ENCODE data around the gene KRTAP19-7. TPM values are rescaled to one million over a fixed set of nuclear protein-coding genes. Genes with fewer than 3 reads are reported as not detected.

The KRTAP19-7 gene
- total and polyA plus RNA-seq, 2 of the 4 experiments (the other 2 are of a cell fraction): not detected

Small RNA genes within 50 kb of the gene (microRNA-seq; reads per million reads assigned to microRNA genes)
- not detected for gene AP000567.1 (ENCODE audit: insufficient read depth, insufficient read length)
- not detected for gene KRTAP19-10P (ENCODE audit: insufficient read depth, insufficient read length)
- not detected for gene KRTAP19-11P (ENCODE audit: insufficient read depth, insufficient read length)
- gene KRTAP22-1 (ENCODE audit: insufficient read depth, insufficient read length): not detected
- not detected for gene KRTAP22-2 (ENCODE audit: insufficient read depth, insufficient read length)

Small RNA genes within 50 kb of the gene (small RNA-seq; reads per million reads assigned to genes)
- gene AP000567.1 (0 reads per million in 5 experiments), gene KRTAP19-10P (0 reads per million in 5 experiments), gene KRTAP19-11P (0 reads per million in 5 experiments), gene KRTAP22-1 (0 reads per million in 5 experiments), gene KRTAP22-2 (0 reads per million in 5 experiments)

Other genes with a start within 250 kb of the KRTAP19-7 start
- not detected in 2 replicates for gene KRTAP26-1, start 241.0 kb downstream of the KRTAP19-7 start, total RNA-seq (2012; rRNA removed)
- gene KRTAP26-1, start 241.0 kb downstream of the KRTAP19-7 start, polyA plus RNA-seq (2012; rRNA removed): not detected in 2 replicates
- not detected in 2 replicates for gene KRTAP27-1, start 223.6 kb downstream of the KRTAP19-7 start, total RNA-seq (2012; rRNA removed)
- not detected in 2 replicates for gene KRTAP27-1, start 223.6 kb downstream of the KRTAP19-7 start, polyA plus RNA-seq (2012; rRNA removed)
- gene KRTAP23-1, start 212.7 kb downstream of the KRTAP19-7 start, total RNA-seq (2012; rRNA removed): not detected in 2 replicates
- gene KRTAP23-1, start 212.7 kb downstream of the KRTAP19-7 start, polyA plus RNA-seq (2012; rRNA removed): not detected in 2 replicates
- not detected in 2 replicates for gene KRTAP13-2, start 189.0 kb downstream of the KRTAP19-7 start, total RNA-seq (2012; rRNA removed)
- not detected in 2 replicates for gene KRTAP13-2, start 189.0 kb downstream of the KRTAP19-7 start, polyA plus RNA-seq (2012; rRNA removed)
- not detected in 2 replicates for gene KRTAP13-1, start 165.3 kb downstream of the KRTAP19-7 start, total RNA-seq (2012; rRNA removed)
- gene KRTAP13-1, start 165.3 kb downstream of the KRTAP19-7 start, polyA plus RNA-seq (2012; rRNA removed): not detected in 2 replicates
- not detected in 2 replicates for gene KRTAP13-3, start 135.4 kb downstream of the KRTAP19-7 start, total RNA-seq (2012; rRNA removed)
- gene KRTAP13-3, start 135.4 kb downstream of the KRTAP19-7 start, polyA plus RNA-seq (2012; rRNA removed): not detected in 2 replicates
- gene KRTAP13-4, start 131.1 kb downstream of the KRTAP19-7 start, total RNA-seq (2012; rRNA removed): not detected in 2 replicates
- not detected in 2 replicates for gene KRTAP13-4, start 131.1 kb downstream of the KRTAP19-7 start, polyA plus RNA-seq (2012; rRNA removed)
- not detected in 2 replicates for gene KRTAP15-1, start 121.0 kb downstream of the KRTAP19-7 start, total RNA-seq (2012; rRNA removed)
- gene KRTAP15-1, start 121.0 kb downstream of the KRTAP19-7 start, polyA plus RNA-seq (2012; rRNA removed): not detected in 2 replicates
- gene KRTAP19-1, start 80.9 kb downstream of the KRTAP19-7 start, total RNA-seq (2012; rRNA removed): not detected in 2 replicates
- gene KRTAP19-1, start 80.9 kb downstream of the KRTAP19-7 start, polyA plus RNA-seq (2012; rRNA removed): not detected in 2 replicates
- gene KRTAP19-2, start 73.9 kb downstream of the KRTAP19-7 start, total RNA-seq (2012; rRNA removed): not detected in 2 replicates
- not detected in 2 replicates for gene KRTAP19-2, start 73.9 kb downstream of the KRTAP19-7 start, polyA plus RNA-seq (2012; rRNA removed)
- not detected in 2 replicates for gene KRTAP19-3, start 69.3 kb downstream of the KRTAP19-7 start, total RNA-seq (2012; rRNA removed)
- not detected in 2 replicates for gene KRTAP19-3, start 69.3 kb downstream of the KRTAP19-7 start, polyA plus RNA-seq (2012; rRNA removed)
- not detected in 2 replicates for gene KRTAP19-4, start 64.1 kb downstream of the KRTAP19-7 start, total RNA-seq (2012; rRNA removed)
- gene KRTAP19-4, start 64.1 kb downstream of the KRTAP19-7 start, polyA plus RNA-seq (2012; rRNA removed): not detected in 2 replicates
- gene KRTAP19-5, start 59.2 kb downstream of the KRTAP19-7 start, total RNA-seq (2012; rRNA removed): not detected in 2 replicates
- gene KRTAP19-5, start 59.2 kb downstream of the KRTAP19-7 start, polyA plus RNA-seq (2012; rRNA removed): not detected in 2 replicates
- not detected in 2 replicates for gene KRTAP19-6, start 19.4 kb downstream of the KRTAP19-7 start, total RNA-seq (2012; rRNA removed)
- gene KRTAP19-6, start 19.4 kb downstream of the KRTAP19-7 start, polyA plus RNA-seq (2012; rRNA removed): not detected in 2 replicates
- not detected in 2 replicates for gene KRTAP22-2, start 29.1 kb upstream of the KRTAP19-7 start, total RNA-seq (2012; rRNA removed)
- gene KRTAP22-2, start 29.1 kb upstream of the KRTAP19-7 start, polyA plus RNA-seq (2012; rRNA removed): not detected in 2 replicates
- not detected in 2 replicates for gene KRTAP6-3, start 31.1 kb upstream of the KRTAP19-7 start, total RNA-seq (2012; rRNA removed)
- not detected in 2 replicates for gene KRTAP6-3, start 31.1 kb upstream of the KRTAP19-7 start, polyA plus RNA-seq (2012; rRNA removed)
- gene KRTAP6-2, start 37.6 kb upstream of the KRTAP19-7 start, total RNA-seq (2012; rRNA removed): not detected in 2 replicates
- not detected in 2 replicates for gene KRTAP6-2, start 37.6 kb upstream of the KRTAP19-7 start, polyA plus RNA-seq (2012; rRNA removed)
- gene KRTAP22-1, start 39.8 kb upstream of the KRTAP19-7 start, total RNA-seq (2012; rRNA removed): not detected in 2 replicates
- not detected in 2 replicates for gene KRTAP22-1, start 39.8 kb upstream of the KRTAP19-7 start, polyA plus RNA-seq (2012; rRNA removed)
- gene KRTAP6-1, start 52.6 kb upstream of the KRTAP19-7 start, total RNA-seq (2012; rRNA removed): not detected in 2 replicates
- gene KRTAP6-1, start 52.6 kb upstream of the KRTAP19-7 start, polyA plus RNA-seq (2012; rRNA removed): not detected in 2 replicates
- not detected in 2 replicates for gene KRTAP20-1, start 55.1 kb upstream of the KRTAP19-7 start, total RNA-seq (2012; rRNA removed)
- not detected in 2 replicates for gene KRTAP20-1, start 55.1 kb upstream of the KRTAP19-7 start, polyA plus RNA-seq (2012; rRNA removed)
- not detected in 2 replicates for gene KRTAP20-4, start 59.3 kb upstream of the KRTAP19-7 start, total RNA-seq (2012; rRNA removed)
- not detected in 2 replicates for gene KRTAP20-4, start 59.3 kb upstream of the KRTAP19-7 start, polyA plus RNA-seq (2012; rRNA removed)
- not detected in 2 replicates for gene KRTAP20-2, start 73.9 kb upstream of the KRTAP19-7 start, total RNA-seq (2012; rRNA removed)
- not detected in 2 replicates for gene KRTAP20-2, start 73.9 kb upstream of the KRTAP19-7 start, polyA plus RNA-seq (2012; rRNA removed)
- not detected in 2 replicates for gene KRTAP20-3, start 81.5 kb upstream of the KRTAP19-7 start, total RNA-seq (2012; rRNA removed)
- not detected in 2 replicates for gene KRTAP20-3, start 81.5 kb upstream of the KRTAP19-7 start, polyA plus RNA-seq (2012; rRNA removed)
- not detected in 2 replicates for gene KRTAP21-3, start 157.5 kb upstream of the KRTAP19-7 start, total RNA-seq (2012; rRNA removed)
- not detected in 2 replicates for gene KRTAP21-3, start 157.5 kb upstream of the KRTAP19-7 start, polyA plus RNA-seq (2012; rRNA removed)
- not detected in 2 replicates for gene KRTAP21-2, start 185.9 kb upstream of the KRTAP19-7 start, total RNA-seq (2012; rRNA removed)
- not detected in 2 replicates for gene KRTAP21-2, start 185.9 kb upstream of the KRTAP19-7 start, polyA plus RNA-seq (2012; rRNA removed)
- not detected in 2 replicates for gene KRTAP21-1, start 194.1 kb upstream of the KRTAP19-7 start, total RNA-seq (2012; rRNA removed)
- gene KRTAP21-1, start 194.1 kb upstream of the KRTAP19-7 start, polyA plus RNA-seq (2012; rRNA removed): not detected in 2 replicates